K562 (cell line): ENCODE data around the gene TMEM192. TPM values are rescaled to one million over a fixed set of nuclear protein-coding genes. Genes with fewer than 3 reads are reported as not detected.

Experiments used
- ARID4B ChIP-seq: sonication (generic); formaldehyde crosslinking; IDR thresholded peaks from 2 replicates; pipeline ENCODE4 v1.8.0; 2022; ENCODE audit warnings: mild to moderate bottlenecking, missing genetic modification reagents
- BCL6 ChIP-seq: fragments of 250-450 bp; sonication (Bioruptor Pico); IDR thresholded peaks from 2 replicates; pipeline ENCODE4 v1.4.0; 2020
- BCLAF1 ChIP-seq, 2 experiments: fragments of 450-650 bp in 1 of 2; IDR thresholded peaks; 2 replicates each; pipeline ENCODE4 v1.6.1; 2011 to 2017; ENCODE audit warnings: low read depth in 2 of 2, antibody characterized with exemption in 1 of 2, borderline replicate concordance in 1 of 2, low read length in 1 of 2, mild to moderate bottlenecking in 1 of 2, mixed read lengths in 1 of 2; ENCODE audit not compliant: control insufficient read depth in 1 of 2
- CCNT2 ChIP-seq: IDR thresholded peaks from 2 replicates; pipeline ENCODE4 v1.6.1; 2011; ENCODE audit warnings: borderline replicate concordance, low read depth, mild to moderate bottlenecking, moderate library complexity, mixed read lengths, low read length; ENCODE audit not compliant: insufficient read length; ENCODE audit errors: extremely low read depth
- EGR1 ChIP-seq: fragments of 450-650 bp; conservative IDR thresholded peaks from 2 replicates; pipeline ENCODE4 v1.6.1; 2017; ENCODE audit warnings: mild to moderate bottlenecking
- ESRRA ChIP-seq: fragments of 450-650 bp; IDR thresholded peaks from 2 replicates; pipeline ENCODE4 v1.6.1; 2014; ENCODE audit warnings: low read depth, mild to moderate bottlenecking, moderate library complexity, borderline replicate concordance
- GATA2 ChIP-seq: sonication (generic); formaldehyde crosslinking; IDR thresholded peaks from 2 replicates; pipeline ENCODE4 v1.4.0; 2020; ENCODE audit warnings: mild to moderate bottlenecking, missing genetic modification reagents
- HNRNPL ChIP-seq: fragments of 200-400 bp; formaldehyde crosslinking; IDR thresholded peaks from 2 replicates; pipeline ENCODE4 v1.6.1; 2017; ENCODE audit warnings: low read depth, mild to moderate bottlenecking, low read length
- HNRNPLL ChIP-seq: fragments of 200-400 bp; formaldehyde crosslinking; IDR thresholded peaks from 2 replicates; pipeline ENCODE4 v1.6.1; 2017; ENCODE audit warnings: low read length, low read depth, mild to moderate bottlenecking; ENCODE audit not compliant: poor library complexity, severe bottlenecking
- KDM2B ChIP-seq: fragments of 250-450 bp; sonication (Bioruptor Pico); IDR thresholded peaks from 2 replicates; pipeline ENCODE4 v1.8.0; 2021; ENCODE audit warnings: mild to moderate bottlenecking, moderate library complexity
- MAFF ChIP-seq: IDR thresholded peaks from 2 replicates; pipeline ENCODE4 v1.6.1; 2012; ENCODE audit warnings: low read length, improper control_type of control experiment
- MED1 ChIP-seq: sonication (generic); formaldehyde crosslinking; IDR thresholded peaks from 2 replicates; pipeline ENCODE4 v1.8.1; 2023; ENCODE audit warnings: missing genetic modification reagents, borderline replicate concordance
- MIER1 ChIP-seq: fragments of 450-650 bp; IDR thresholded peaks from 2 replicates; pipeline ENCODE4 v1.6.1; 2016; ENCODE audit warnings: antibody characterized with exemption, mild to moderate bottlenecking, low read depth
- MXI1 ChIP-seq: IDR thresholded peaks from 2 replicates; pipeline ENCODE4 v1.6.1; 2011; ENCODE audit warnings: low read depth, mild to moderate bottlenecking, improper control_type of control experiment, low read length
- NUFIP1 ChIP-seq: fragments of 450-650 bp; IDR thresholded peaks from 2 replicates; pipeline ENCODE4 v1.6.1; 2018; ENCODE audit not compliant: partially characterized antibody
- TBP ChIP-seq: optimal IDR thresholded peaks from 2 replicates; pipeline ENCODE3; 2011; ENCODE audit warnings: low read depth, low read length, improper control_type of control experiment
- TFAP4 ChIP-seq: sonication (generic); formaldehyde crosslinking; IDR thresholded peaks from 2 replicates; pipeline ENCODE4 v1.8.0; 2022; ENCODE audit warnings: missing genetic modification reagents, mild to moderate bottlenecking, moderate library complexity, borderline replicate concordance
- ZNF324 ChIP-seq: fragments of 250-450 bp; sonication (Bioruptor Pico); IDR thresholded peaks from 2 replicates; pipeline ENCODE4 v1.4.0; 2020; ENCODE audit warnings: mild to moderate bottlenecking
- ZNF583 ChIP-seq: fragments of 250-450 bp; sonication (Bioruptor Pico); IDR thresholded peaks from 2 replicates; pipeline ENCODE4 v1.4.0; 2020
- ZNF584 ChIP-seq: fragments of 200-800 bp; sonication (Bioruptor generic); IDR thresholded peaks from 2 replicates; pipeline ENCODE4 v1.6.1; 2016; ENCODE audit warnings: low read depth, mild to moderate bottlenecking, missing genetic modification characterization, missing compliant biosample characterization
- polyA plus RNA-seq, 8 experiments: library from polyadenylated mRNA; depleted of rRNA in 4 of 8; stranded (reverse) in 5 of 8; unstranded in 3 of 8; fragments of >200 nt; fragmentation: Nextera tagmentation in 2 of 8; fragmentation: Illumina TruSeq in 1 of 8; extraction: Ambion mirVana in 2 of 8; extraction: Trizol in 1 of 8; gene quantifications; 2 replicates each; pipeline versions ENCODE4 v1.2.1 to v1.2.3, GENCODE V29; 2011 to 2014; ENCODE audit warnings: inconsistent platforms in 1 of 8, missing spikeins in 1 of 8
- total RNA-seq, 7 experiments: library from RNA; depleted of rRNA in 6 of 7; stranded (reverse); fragments of >200 nt in 6 of 7; fragmentation: Illumina TruSeq in 2 of 7; extraction: Trizol in 2 of 7; gene quantifications; 2 replicates each; pipeline versions ENCODE4 v1.2.1 to v1.2.3, GENCODE V29; 2011 to 2021; ENCODE audit warnings: low replicate concordance in 1 of 7

The TMEM192 gene
- total and polyA plus RNA-seq, 9 of the 15 experiments (the other 6 are each of a cell fraction or from before 2014, with no cell fraction given) = 4.4 to 28.5 (median 13.3) TPM

DNA sequence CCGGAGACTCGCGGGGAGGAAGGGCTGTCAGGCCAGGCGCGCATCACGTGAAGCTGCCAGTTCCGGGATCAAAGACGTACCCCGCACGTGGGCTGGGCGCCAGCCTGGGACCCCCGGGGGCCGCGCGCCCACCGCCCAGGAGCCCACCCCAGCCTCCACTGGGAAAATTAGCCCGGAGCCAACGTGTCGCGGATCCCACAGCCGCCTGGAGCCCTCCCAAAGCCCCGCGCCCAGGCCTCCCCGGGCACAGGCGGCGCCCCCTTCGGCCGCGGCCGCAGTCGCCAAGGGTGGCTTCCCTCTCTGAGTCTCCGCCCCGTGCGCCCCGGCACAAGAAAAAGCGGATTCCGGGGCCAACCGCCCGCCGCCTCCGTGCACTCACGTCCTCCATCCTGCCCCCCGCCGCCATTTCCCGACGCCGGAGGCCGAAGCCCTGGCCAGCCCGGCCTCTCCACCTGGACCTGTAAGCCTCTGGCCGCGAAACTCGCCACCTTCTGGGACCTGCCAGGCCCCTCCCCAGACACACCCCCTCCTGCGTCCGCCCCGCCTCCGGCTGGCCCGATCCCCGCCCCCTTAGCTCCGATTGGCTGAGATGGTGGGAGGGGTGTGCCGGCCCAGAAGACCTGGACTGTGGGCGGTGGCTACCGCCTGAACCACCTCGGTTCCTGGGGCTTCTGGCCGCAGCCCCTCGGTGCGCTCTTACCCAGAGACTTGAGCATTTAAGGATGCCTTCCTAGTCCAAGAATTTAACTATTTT is at the start of gene TMEM192 (continued):
- TF ChIP-seq BCLAF1 (IDR thresholded peaks at IDR 0.05; ENCODE audit: borderline replicate concordance in 1 of 2, control insufficient read depth in 1 of 2, low read depth in 2 of 2, low read length in 1 of 2) = no peak
- TF ChIP-seq MIER1 = no peak
- TF ChIP-seq ARID4B = peak; percentile 72
- TF ChIP-seq TFAP4 (CRISPR knock-in tag) = peak; percentile 24; the same call in 1 of the 2 replicates
- no peak for TF ChIP-seq MXI1
- TF ChIP-seq HNRNPLL = peak; percentile 36
- no peak for TF ChIP-seq BCL6 (CRISPR knock-in tag)
- no peak for TF ChIP-seq MED1
- TF ChIP-seq ZNF583 (CRISPR knock-in tag) = no peak
- TF ChIP-seq ESRRA = no peak
- no peak for TF ChIP-seq MAFF
- peak; percentile 2; the same call in 1 of the 2 replicates for TF ChIP-seq EGR1
- TF ChIP-seq KDM2B = 0 out of 2 replicates have a peak, but pooled peaks have one; percentile 5
- TF ChIP-seq HNRNPL = peak; percentile 89
- no peak for TF ChIP-seq ZNF584 (CRISPR knock-in tag)
- TF ChIP-seq GATA2 = no peak
- TF ChIP-seq TBP = peak; percentile 75
- peak; percentile 35 for TF ChIP-seq CCNT2
- TF ChIP-seq NUFIP1 = no peak
- no peak for TF ChIP-seq ZNF324 (CRISPR knock-in tag)
